ENCODE results near the gene F12.

F12 gene

GRCh38 chr5:177447066-177447610 lies 37.8 kb upstream of the F12 start:
- Histone ChIP-seq H3K36me3 (replicated peaks) (peaks cover under 1% of the 10 kb centered on the region), H3K4me3 (ENCODE audit: low read depth, low read length) (peak overlapping the region; percentile 53), H3K27ac (peak overlapping the region; percentile 45), H3K27me3 (replicated peaks) (no peaks in the 10 kb centered on the region)
- TF ChIP-seq CTCF (IDR thresholded peaks at IDR 0.05; ENCODE audit: low read depth, low read length, missing control alignments), result no peak
- DNase-seq, result no peak
- in situ Hi-C loops (cut with HindIII; ENCODE audit: low pct_ligation_motif_present, low sequenced_read_pairs), result loop anchor here (25.0 kb wide), 1 partner anchor 135 kb away; the partner anchor contains the start of genes MXD3, PRELID1 and RAB24

GRCh38 chr5:177446200-177447065 lies 37.1 kb upstream of the F12 start, which contains the start of gene PRR7:
PRR7 (plus strand) TSS chr5:177446814; CDS start chr5:177455068, 8,254 bp downstream.
- Histone ChIP-seq H3K36me3 (replicated peaks) (peaks cover 2% of the 10 kb centered on the region), H3K27ac (peak within 1 kb of the TSS; percentile 45), H3K27me3 (replicated peaks) (no peaks in the 10 kb centered on the region), H3K4me3 (ENCODE audit: low read depth, low read length) (peak within 1 kb of the TSS; percentile 65)
- peak; percentile 13 for TF ChIP-seq CTCF (IDR thresholded peaks at IDR 0.05; ENCODE audit: low read depth, low read length, missing control alignments)
- DNase-seq, result peak; percentile 52
- in situ Hi-C loops (cut with HindIII; ENCODE audit: low pct_ligation_motif_present, low sequenced_read_pairs), result loop anchor here (25.0 kb wide), 1 partner anchor 134 kb away; the partner anchor contains the start of genes MXD3, PRELID1 and RAB24

DNA sequence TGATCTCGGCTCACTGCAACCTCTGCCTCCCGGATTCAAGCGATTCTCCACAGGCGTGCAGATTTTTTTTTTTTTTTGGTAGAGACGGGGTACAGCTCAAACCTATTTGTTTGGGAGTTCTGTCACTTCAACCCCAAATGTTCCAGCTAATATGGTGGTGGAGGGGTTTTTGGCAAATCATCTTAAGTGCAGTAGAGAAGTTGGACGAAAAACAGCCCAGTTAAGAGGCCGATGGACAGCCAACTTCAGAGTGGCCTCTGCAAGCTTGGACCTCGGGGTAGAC lies 36.5 kb upstream of the F12 start:
- no peak for TF ChIP-seq CTCF (IDR thresholded peaks at IDR 0.05; ENCODE audit: low read depth, low read length, missing control alignments)
- no peak for DNase-seq
- no peak overlapping the region for H3K27ac ChIP-seq
- in situ Hi-C loops (cut with HindIII; ENCODE audit: low pct_ligation_motif_present, low sequenced_read_pairs), result loop anchor here (25.0 kb wide), 1 partner anchor 134 kb away; the partner anchor contains the start of genes MXD3, PRELID1 and RAB24
- H3K27me3 ChIP-seq (replicated peaks), result no peaks in the 10 kb centered on the region
- H3K4me3 ChIP-seq (ENCODE audit: low read depth, low read length), result peak overlapping the region; percentile 65
- H3K36me3 ChIP-seq (replicated peaks), result peaks cover 4% of the 10 kb centered on the region

DNA sequence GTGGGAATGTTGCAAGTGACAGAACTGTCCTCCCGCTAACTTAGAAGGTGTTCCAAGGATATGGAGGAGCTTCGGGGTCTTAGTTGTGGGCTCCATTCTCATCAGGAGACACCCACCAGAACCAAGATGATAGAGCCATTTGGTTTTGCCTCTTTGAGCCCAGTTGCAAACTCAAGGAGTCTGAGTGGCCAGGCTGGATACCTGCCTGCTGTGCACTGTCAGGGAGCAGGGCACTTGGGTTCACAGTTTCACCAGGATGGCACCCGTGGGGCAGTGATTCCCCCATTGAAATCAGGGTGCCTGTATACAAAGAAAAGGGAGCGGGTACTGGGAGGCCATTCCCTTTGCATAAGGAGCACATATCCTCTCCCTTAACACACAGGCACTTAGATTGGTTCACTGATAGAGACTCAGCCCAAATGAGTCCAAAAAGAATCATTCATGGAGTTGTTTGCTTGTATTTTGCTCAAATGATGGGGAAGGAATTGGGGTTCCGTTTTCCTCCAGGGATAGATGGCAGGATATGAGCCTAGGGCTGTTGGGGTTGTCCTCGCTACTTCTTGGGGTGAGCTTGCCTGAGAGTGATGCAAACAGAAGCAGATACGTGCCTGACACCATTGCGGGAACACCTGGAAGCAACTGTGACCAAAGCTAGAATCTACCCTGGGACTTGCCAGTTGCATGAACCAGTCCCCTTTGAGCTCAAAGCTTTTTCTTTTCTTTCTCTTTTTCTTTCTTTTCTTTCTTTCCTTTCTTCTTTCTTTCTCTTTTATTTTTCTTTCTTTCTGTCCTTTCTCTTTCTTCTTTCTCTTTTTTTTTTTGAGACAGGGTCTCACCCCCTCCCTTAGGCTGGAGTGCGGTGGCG lies 35.9 kb upstream of the F12 start:
- H3K27ac ChIP-seq, result no peak overlapping the region
- H3K27me3 ChIP-seq (replicated peaks), result no peaks in the 10 kb centered on the region
- in situ Hi-C loops (cut with HindIII; ENCODE audit: low pct_ligation_motif_present, low sequenced_read_pairs), result loop anchor here (25.0 kb wide), 1 partner anchor 133 kb away; the partner anchor contains the start of genes MXD3, PRELID1 and RAB24
- H3K4me3 ChIP-seq (ENCODE audit: low read depth, low read length), result no peak overlapping the region
- no peak for TF ChIP-seq CTCF (IDR thresholded peaks at IDR 0.05; ENCODE audit: low read depth, low read length, missing control alignments)
- H3K36me3 ChIP-seq (replicated peaks), result peaks cover 4% of the 10 kb centered on the region
- no peak for DNase-seq

- Histone ChIP-seq H3K27me3 (replicated peaks) (no peaks in the 10 kb centered on the region), H3K4me3 (ENCODE audit: low read depth, low read length) (no peak overlapping the region), H3K36me3 (replicated peaks) (peaks cover 4% of the 10 kb centered on the region), H3K27ac (no peak overlapping the region)
- no peak for DNase-seq
- TF ChIP-seq CTCF (IDR thresholded peaks at IDR 0.05; ENCODE audit: low read depth, low read length, missing control alignments), result no peak
- in situ Hi-C loops (cut with HindIII; ENCODE audit: low pct_ligation_motif_present, low sequenced_read_pairs), result loop anchor here (25.0 kb wide), 1 partner anchor 132 kb away; the partner anchor contains the start of genes MXD3, PRELID1 and RAB24
Measured at GRCh38 chr5:177444106-177445051, 35.0 kb upstream of the F12 start.
